HepG2 (cell line): Measurements from ENCODE around the gene CDC6. TPM values are rescaled to one million over a fixed set of nuclear protein-coding genes. Genes with fewer than 3 reads are reported as not detected.
A peak's percentile ranks its signal among the peaks of the same experiment; 100 is the strongest.

Experiments used
- AKAP8 ChIP-seq: sonication (generic); formaldehyde crosslinking; IDR thresholded peaks from 2 replicates; pipeline ENCODE4 v1.5.1; 2020; ENCODE audit warnings: mild to moderate bottlenecking, missing genetic modification reagents
- ELF3 ChIP-seq: IDR thresholded peaks from 2 replicates; pipeline ENCODE4 v1.6.1; 2016; ENCODE audit warnings: missing genetic modification reagents, missing compliant biosample characterization
- FOSL1 ChIP-seq: sonication (generic); formaldehyde crosslinking; IDR thresholded peaks from 2 replicates; pipeline ENCODE4 v1.9.0; 2021; ENCODE audit warnings: missing genetic modification reagents, borderline replicate concordance
- FOSL2 ChIP-seq: sonication (generic); formaldehyde crosslinking; IDR thresholded peaks from 2 replicates; pipeline ENCODE4 v1.4.0; 2020; ENCODE audit warnings: missing genetic modification reagents
- GATA4 ChIP-seq: sonication (generic); IDR thresholded peaks from 2 replicates; pipeline ENCODE4 v1.6.1; 2016; ENCODE audit warnings: antibody characterized with exemption, low read depth, borderline replicate concordance
- HDAC2 ChIP-seq: sonication (generic); formaldehyde crosslinking; IDR thresholded peaks from 2 replicates; pipeline ENCODE4 v1.4.0; 2020; ENCODE audit warnings: missing genetic modification reagents
- HIVEP1 ChIP-seq: sonication (generic); formaldehyde crosslinking; IDR thresholded peaks from 2 replicates; pipeline ENCODE4 v1.4.0; 2020; ENCODE audit warnings: mild to moderate bottlenecking, missing genetic modification reagents
- IKZF1 ChIP-seq: fragments of 450-650 bp; IDR thresholded peaks from 2 replicates; pipeline ENCODE4 v1.7.1; 2016
- JUNB ChIP-seq: sonication (generic); formaldehyde crosslinking; IDR thresholded peaks from 2 replicates; pipeline ENCODE4 v1.8.0; 2022; ENCODE audit warnings: missing genetic modification reagents, mild to moderate bottlenecking, borderline replicate concordance
- KAT7 ChIP-seq: IDR thresholded peaks from 2 replicates; pipeline ENCODE4 v1.6.1; 2018; ENCODE audit warnings: borderline replicate concordance, missing compliant biosample characterization
- MIER2 ChIP-seq: IDR thresholded peaks from 2 replicates; pipeline ENCODE4 v1.6.1; 2016; ENCODE audit warnings: missing biosample characterization, missing genetic modification reagents
- SIN3B ChIP-seq: fragments of 150-350 bp; IDR thresholded peaks from 2 replicates; pipeline ENCODE4 v1.6.1; 2014; ENCODE audit warnings: low read length
- THYN1 ChIP-seq: sonication (generic); formaldehyde crosslinking; IDR thresholded peaks from 2 replicates; pipeline ENCODE4 v1.8.1; 2023; ENCODE audit warnings: low read depth, mild to moderate bottlenecking, moderate library complexity, missing genetic modification reagents, borderline replicate concordance
- TMF1 ChIP-seq: sonication (generic); formaldehyde crosslinking; IDR thresholded peaks from 2 replicates; pipeline ENCODE4 v1.8.1; 2022; ENCODE audit warnings: low read depth, missing genetic modification reagents
- TSC22D2 ChIP-seq: sonication (generic); formaldehyde crosslinking; IDR thresholded peaks from 2 replicates; pipeline ENCODE4 v1.5.1; 2020; ENCODE audit warnings: missing genetic modification reagents, mild to moderate bottlenecking, borderline replicate concordance
- ZKSCAN8 ChIP-seq: IDR thresholded peaks from 2 replicates; pipeline ENCODE4 v1.6.1; 2016; ENCODE audit warnings: borderline replicate concordance, missing genetic modification reagents, missing compliant biosample characterization
- ZNF550 ChIP-seq: sonication (generic); formaldehyde crosslinking; IDR thresholded peaks from 2 replicates; pipeline ENCODE4 v1.4.0; 2020; ENCODE audit warnings: mild to moderate bottlenecking, missing genetic modification reagents, borderline replicate concordance
- ZNF589 ChIP-seq: sonication (generic); formaldehyde crosslinking; conservative IDR thresholded peaks from 2 replicates; pipeline ENCODE4 v1.8.0; 2022; ENCODE audit warnings: mild to moderate bottlenecking, moderate library complexity, missing genetic modification reagents
- ZNF607 ChIP-seq: sonication (generic); formaldehyde crosslinking; IDR thresholded peaks from 2 replicates; pipeline ENCODE4 v1.5.1; 2020; ENCODE audit warnings: missing genetic modification reagents, mild to moderate bottlenecking, borderline replicate concordance
- ZNF720 ChIP-seq: sonication (generic); formaldehyde crosslinking; IDR thresholded peaks from 2 replicates; pipeline ENCODE4 v1.4.0; 2020; ENCODE audit warnings: missing genetic modification reagents
- ZNF777 ChIP-seq: sonication (generic); formaldehyde crosslinking; IDR thresholded peaks from 2 replicates; pipeline ENCODE4 v1.4.0; 2020; ENCODE audit warnings: missing genetic modification reagents
- polyA plus RNA-seq, 8 experiments: library from polyadenylated mRNA; depleted of rRNA in 3 of 8; stranded (reverse) in 7 of 8; unstranded in 1 of 8; fragments of >200 nt; fragmentation: Illumina TruSeq in 4 of 8; extraction: Trizol in 4 of 8; gene quantifications; 2 replicates each; pipeline versions ENCODE4 v1.2.1 to v1.2.3, GENCODE V29; 2011 to 2016; ENCODE audit warnings: low read depth in 4 of 8, missing spikeins in 1 of 8, mixed read lengths in 1 of 8; ENCODE audit not compliant: insufficient read depth in 1 of 8
- total RNA-seq, 5 experiments: library from RNA; depleted of rRNA; stranded (reverse); fragments of >200 nt; fragmentation: Illumina TruSeq; extraction: Trizol; gene quantifications; 2 replicates each; pipeline ENCODE4 v1.2.3, GENCODE V29; 2016; ENCODE audit warnings: low read depth in 1 of 5
- TF ChIP-seq, protein P1 (sequence below): sonication (generic); formaldehyde crosslinking; IDR thresholded peaks from 2 replicates; pipeline ENCODE4 v1.8.0; 2022; ENCODE audit warnings: missing genetic modification reagents, low read depth, mild to moderate bottlenecking, borderline replicate concordance
- TF ChIP-seq, protein P2 (sequence below): sonication (generic); formaldehyde crosslinking; IDR thresholded peaks from 2 replicates; pipeline ENCODE4 v1.4.0; 2020; ENCODE audit warnings: mild to moderate bottlenecking, missing genetic modification reagents
- TF ChIP-seq, protein P3 (sequence below): sonication (generic); formaldehyde crosslinking; IDR thresholded peaks from 2 replicates; pipeline ENCODE4 v1.8.1; 2023; ENCODE audit warnings: mild to moderate bottlenecking, inconsistent platforms, moderate library complexity, missing genetic modification reagents, borderline replicate concordance
- TF ChIP-seq, protein P4 (sequence below): sonication (generic); formaldehyde crosslinking; IDR thresholded peaks from 2 replicates; pipeline ENCODE4 v1.5.1; 2020; ENCODE audit warnings: missing genetic modification reagents, mild to moderate bottlenecking, borderline replicate concordance
- TF ChIP-seq, protein P5 (sequence below): sonication (generic); IDR thresholded peaks from 2 replicates; pipeline ENCODE4 v1.6.1; 2016; ENCODE audit warnings: low read depth, borderline replicate concordance

The CDC6 gene
- total and polyA plus RNA-seq, 2 of the 13 experiments (the other 11 are each of a cell fraction or from before 2014, with no cell fraction given), result 17.4 to 114 TPM

DNA sequence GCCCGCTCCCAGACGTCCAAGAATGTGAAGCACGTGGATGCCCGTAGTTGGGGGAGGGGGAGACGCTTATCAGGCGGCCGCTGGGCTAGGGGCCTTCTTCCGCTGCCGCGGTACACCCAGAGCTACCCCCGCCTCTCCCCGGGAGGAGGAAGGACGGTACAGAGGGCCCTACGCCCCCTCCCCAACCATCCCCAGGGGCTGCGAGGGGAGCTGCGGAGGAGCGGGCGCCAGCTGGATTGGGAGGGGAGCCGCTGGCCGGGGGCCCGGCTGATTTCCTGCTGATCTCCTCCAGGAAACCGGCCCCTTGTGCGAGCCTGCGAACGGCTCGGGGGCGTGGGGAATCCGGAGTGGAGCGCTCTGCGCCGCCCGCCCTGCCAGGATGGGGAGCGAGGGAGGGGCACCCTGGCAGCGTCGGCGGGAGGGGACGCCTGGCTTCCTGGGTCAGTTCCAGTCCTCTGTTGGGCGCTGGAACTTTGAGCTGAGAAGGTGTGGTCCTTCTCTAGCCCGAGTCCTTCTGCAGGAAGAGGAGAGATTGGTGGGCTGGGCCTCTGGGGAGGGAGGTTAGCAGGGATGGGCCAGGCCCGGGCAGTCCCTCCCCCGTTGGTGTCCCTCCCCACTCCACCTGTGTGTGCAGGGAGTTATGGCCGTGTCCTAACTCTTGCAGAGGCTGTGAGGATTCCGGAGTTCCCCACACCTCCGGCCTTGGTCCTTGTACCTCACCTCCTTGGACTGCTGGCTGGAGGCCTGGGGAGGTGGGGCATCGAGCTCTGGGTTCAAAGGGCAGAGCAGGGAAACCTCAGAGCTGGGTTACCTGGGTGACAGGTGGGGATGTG is 57.7 kb downstream of the CDC6 start (continued):
- TF ChIP-seq ZKSCAN8 (CRISPR knock-in tag) (0 out of 2 replicates have a peak, but pooled peaks have one; percentile 29), JUNB (CRISPR knock-in tag) (no peak), ZNF550 (CRISPR knock-in tag) (no peak), IKZF1 (no peak), TSC22D2 (CRISPR knock-in tag) (no peak), AKAP8 (CRISPR knock-in tag) (no peak; the same call in none of the 2 replicates), THYN1 (CRISPR knock-in tag) (no peak), KAT7 (CRISPR knock-in tag) (0 out of 2 replicates have a peak, but pooled peaks have one; percentile 71), ZNF720 (CRISPR knock-in tag) (no peak), ZNF589 (CRISPR knock-in tag) (no peak), HDAC2 (CRISPR knock-in tag) (peak; percentile 45; the same call in 1 of the 2 replicates), FOSL2 (CRISPR knock-in tag) (peak; percentile 42; the same call in 1 of the 2 replicates), FOSL1 (CRISPR knock-in tag) (no peak), GATA4 (no peak), ELF3 (CRISPR knock-in tag) (no peak), MIER2 (CRISPR knock-in tag) (no peak), ZNF607 (CRISPR knock-in tag) (no peak; the same call in 1 of the 2 replicates), ZNF777 (no peak; the same call in 1 of the 2 replicates), TMF1 (CRISPR knock-in tag) (no peak), SIN3B (no peak), HIVEP1 (peak; percentile 90)
- TF ChIP-seq, protein P1, sequence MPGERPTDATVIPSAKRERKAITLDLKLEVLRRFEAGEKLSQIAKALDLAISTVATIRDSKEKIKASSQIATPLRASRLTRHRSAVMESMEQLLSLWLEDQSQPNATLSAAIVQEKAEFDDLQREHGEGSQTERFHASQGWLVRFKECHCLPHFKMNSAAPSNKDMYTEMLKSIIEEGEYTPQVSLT (CRISPR knock-in tag), result no peak
- TF ChIP-seq, protein P2, sequence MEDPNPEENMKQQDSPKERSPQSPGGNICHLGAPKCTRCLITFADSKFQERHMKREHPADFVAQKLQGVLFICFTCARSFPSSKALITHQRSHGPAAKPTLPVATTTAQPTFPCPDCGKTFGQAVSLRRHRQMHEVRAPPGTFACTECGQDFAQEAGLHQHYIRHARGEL (CRISPR knock-in tag), result no peak; the same call in 1 of the 2 replicates
- TF ChIP-seq, protein P3, sequence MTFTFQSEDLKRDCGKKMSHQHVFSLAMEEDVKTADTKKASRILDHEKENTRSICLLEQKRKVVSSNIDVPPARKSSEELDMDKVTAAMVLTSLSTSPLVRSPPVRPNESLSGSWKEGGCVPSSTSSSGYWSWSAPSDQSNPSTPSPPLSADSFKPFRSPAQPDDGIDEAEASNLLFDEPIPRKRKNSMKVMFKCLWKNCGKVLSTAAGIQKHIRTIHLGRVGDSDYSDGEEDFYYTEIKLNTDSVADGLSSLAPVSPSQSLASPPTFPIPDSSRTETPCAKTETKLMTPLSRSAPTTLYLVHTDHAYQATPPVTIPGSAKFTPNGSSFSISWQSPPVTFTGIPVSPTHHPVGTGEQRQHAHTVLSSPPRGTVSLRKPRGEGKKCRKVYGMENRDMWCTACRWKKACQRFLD (CRISPR knock-in tag), result peak; percentile 46; the same call in 1 of the 2 replicates
- TF ChIP-seq, protein P4, sequence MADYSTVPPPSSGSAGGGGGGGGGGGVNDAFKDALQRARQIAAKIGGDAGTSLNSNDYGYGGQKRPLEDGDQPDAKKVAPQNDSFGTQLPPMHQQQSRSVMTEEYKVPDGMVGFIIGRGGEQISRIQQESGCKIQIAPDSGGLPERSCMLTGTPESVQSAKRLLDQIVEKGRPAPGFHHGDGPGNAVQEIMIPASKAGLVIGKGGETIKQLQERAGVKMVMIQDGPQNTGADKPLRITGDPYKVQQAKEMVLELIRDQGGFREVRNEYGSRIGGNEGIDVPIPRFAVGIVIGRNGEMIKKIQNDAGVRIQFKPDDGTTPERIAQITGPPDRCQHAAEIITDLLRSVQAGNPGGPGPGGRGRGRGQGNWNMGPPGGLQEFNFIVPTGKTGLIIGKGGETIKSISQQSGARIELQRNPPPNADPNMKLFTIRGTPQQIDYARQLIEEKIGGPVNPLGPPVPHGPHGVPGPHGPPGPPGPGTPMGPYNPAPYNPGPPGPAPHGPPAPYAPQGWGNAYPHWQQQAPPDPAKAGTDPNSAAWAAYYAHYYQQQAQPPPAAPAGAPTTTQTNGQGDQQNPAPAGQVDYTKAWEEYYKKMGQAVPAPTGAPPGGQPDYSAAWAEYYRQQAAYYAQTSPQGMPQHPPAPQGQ (CRISPR knock-in tag), result no peak
- TF ChIP-seq, protein P5, sequence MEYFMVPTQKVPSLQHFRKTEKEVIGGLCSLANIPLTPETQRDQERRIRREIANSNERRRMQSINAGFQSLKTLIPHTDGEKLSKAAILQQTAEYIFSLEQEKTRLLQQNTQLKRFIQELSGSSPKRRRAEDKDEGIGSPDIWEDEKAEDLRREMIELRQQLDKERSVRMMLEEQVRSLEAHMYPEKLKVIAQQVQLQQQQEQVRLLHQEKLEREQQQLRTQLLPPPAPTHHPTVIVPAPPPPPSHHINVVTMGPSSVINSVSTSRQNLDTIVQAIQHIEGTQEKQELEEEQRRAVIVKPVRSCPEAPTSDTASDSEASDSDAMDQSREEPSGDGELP, result no peak; the same call in 1 of the 2 replicates
